ENCODE data around the gene PAF1. TPM values are rescaled to one million over a fixed set of nuclear protein-coding genes. Genes with fewer than 3 reads are reported as not detected.
A peak's percentile ranks its signal among the peaks of the same experiment; 100 is the strongest.
"Not testable (repeated sequence)": the region's sequence is repeated elsewhere in the genome, so short reads cannot be mapped to it uniquely, and the experiment has no call there.

PAF1 gene
- total RNA-seq, 1 experiment from 2014 or later: 25.3 TPM

- no peak overlapping the region for H2AFZ ChIP-seq (ENCODE audit: low read length)
- no peak overlapping the region for H3K4me2 ChIP-seq (ENCODE audit: low read depth, low read length, poor library complexity, severe bottlenecking)
- no peak overlapping the region for H3K9ac ChIP-seq (ENCODE audit: low read length)
- H3K27me3 ChIP-seq (ENCODE audit: low read length): no peaks in the 10 kb centered on the region
- no peaks in the 10 kb centered on the region for H3K9me3 ChIP-seq (ENCODE audit: low read length)
- H4K20me1 ChIP-seq (ENCODE audit: insufficient read depth, low read depth, low read length): no peaks in the 10 kb centered on the region
- H3K36me3 ChIP-seq (ENCODE audit: insufficient read depth, low read length): peaks cover 23% of the 10 kb centered on the region; the same call in 1 of the 2 replicates
- DNase-seq: no peak
- H3K79me2 ChIP-seq (ENCODE audit: low read length): peaks cover 68% of the 10 kb centered on the region
- no peaks in the 10 kb centered on the region for H3K9me2 ChIP-seq (replicated peaks; ENCODE audit: insufficient read depth, low read length)
- peaks cover 22% of the 10 kb centered on the region for H3K4me1 ChIP-seq (ENCODE audit: low read length)
- H3K4me3 ChIP-seq (ENCODE audit: low read length): no peak overlapping the region
- no peak overlapping the region for H3K27ac ChIP-seq (ENCODE audit: low read length)
These were observed 41.6 kb downstream of the PAF1 start for GRCh38 chr19:39349326-39349725.

- Histone ChIP-seq H3K27me3 (ENCODE audit: low read length) (no peaks in the 10 kb centered on the region), H3K9me3 (ENCODE audit: low read length) (no peaks in the 10 kb centered on the region), H3K4me1 (ENCODE audit: low read length) (peaks cover 35% of the 10 kb centered on the region), H3K36me3 (ENCODE audit: insufficient read depth, low read length) (peaks cover 17% of the 10 kb centered on the region; the same call in 1 of the 2 replicates), H2AFZ (ENCODE audit: low read length) (no peak overlapping the region), H3K27ac (ENCODE audit: low read length) (no peak overlapping the region), H4K20me1 (ENCODE audit: insufficient read depth, low read depth, low read length) (no peaks in the 10 kb centered on the region; the same call in 1 of the 2 replicates), H3K9me2 (replicated peaks; ENCODE audit: insufficient read depth, low read length) (no peaks in the 10 kb centered on the region), H3K4me3 (ENCODE audit: low read length) (no peak overlapping the region), H3K4me2 (ENCODE audit: low read depth, low read length, poor library complexity, severe bottlenecking) (no peak overlapping the region), H3K79me2 (ENCODE audit: low read length) (peaks cover 83% of the 10 kb centered on the region), H3K9ac (ENCODE audit: low read length) (no peak overlapping the region)
- no peak for DNase-seq
These were observed 43.4 kb downstream of the PAF1 start for GRCh38 chr19:39347332-39348164.

GRCh38 chr19:39345956-39346355, 45.0 kb downstream of the PAF1 start:
- H2AFZ ChIP-seq (ENCODE audit: low read length): no peak overlapping the region
- peaks cover 39% of the 10 kb centered on the region for H3K4me1 ChIP-seq (ENCODE audit: low read length)
- H3K27ac ChIP-seq (ENCODE audit: low read length): no peak overlapping the region
- no peak overlapping the region for H3K4me2 ChIP-seq (ENCODE audit: low read depth, low read length, poor library complexity, severe bottlenecking)
- DNase-seq: no peak
- peaks cover 6% of the 10 kb centered on the region; the same call in 1 of the 2 replicates for H3K36me3 ChIP-seq (ENCODE audit: insufficient read depth, low read length)
- H3K9me3 ChIP-seq (ENCODE audit: low read length): no peaks in the 10 kb centered on the region
- H3K9me2 ChIP-seq (replicated peaks; ENCODE audit: insufficient read depth, low read length): no peaks in the 10 kb centered on the region
- H4K20me1 ChIP-seq (ENCODE audit: insufficient read depth, low read depth, low read length): no peaks in the 10 kb centered on the region; the same call in 1 of the 2 replicates
- H3K4me3 ChIP-seq (ENCODE audit: low read length): no peak overlapping the region
- H3K79me2 ChIP-seq (ENCODE audit: low read length): peaks cover 72% of the 10 kb centered on the region
- H3K27me3 ChIP-seq (ENCODE audit: low read length): no peaks in the 10 kb centered on the region
- H3K9ac ChIP-seq (ENCODE audit: low read length): no peak overlapping the region

- Histone ChIP-seq H2AFZ (ENCODE audit: low read length) (no peak overlapping the region), H3K27ac (ENCODE audit: low read length) (peak overlapping the region; percentile 45), H3K9me3 (ENCODE audit: low read length) (no peaks in the 10 kb centered on the region), H3K9ac (ENCODE audit: low read length) (peak overlapping the region; percentile 98), H3K9me2 (replicated peaks; ENCODE audit: insufficient read depth, low read length) (no peaks in the 10 kb centered on the region), H4K20me1 (ENCODE audit: insufficient read depth, low read depth, low read length) (no peaks in the 10 kb centered on the region; the same call in 1 of the 2 replicates), H3K4me1 (ENCODE audit: low read length) (peaks cover 43% of the 10 kb centered on the region), H3K27me3 (ENCODE audit: low read length) (no peaks in the 10 kb centered on the region), H3K4me3 (ENCODE audit: low read length) (peak overlapping the region; percentile 92), H3K36me3 (ENCODE audit: insufficient read depth, low read length) (no peaks in the 10 kb centered on the region), H3K79me2 (ENCODE audit: low read length) (peaks cover 52% of the 10 kb centered on the region), H3K4me2 (ENCODE audit: low read depth, low read length, poor library complexity, severe bottlenecking) (peak overlapping the region; percentile 94)
- DNase-seq: no peak
These were observed 48.1 kb downstream of the PAF1 start for GRCh38 chr19:39342647-39343305.

GRCh38 chr19:39341719-39342604, 48.9 kb downstream of the PAF1 start, which contains the start of gene SAMD4B:
TSS of gene SAMD4B (plus strand) at chr19:39342421. CDS start at chr19:39356894, 14,473 bp downstream.
- Histone ChIP-seq H3K27ac (ENCODE audit: low read length) (peak within 1 kb of the TSS; percentile 45), H3K9me2 (replicated peaks; ENCODE audit: insufficient read depth, low read length) (no peaks in the 10 kb centered on the region), H3K79me2 (ENCODE audit: low read length) (peaks cover 44% of the 10 kb centered on the region), H4K20me1 (ENCODE audit: insufficient read depth, low read depth, low read length) (no peaks in the 10 kb centered on the region; the same call in 1 of the 2 replicates), H2AFZ (ENCODE audit: low read length) (peak within 1 kb of the TSS; percentile 66), H3K4me1 (ENCODE audit: low read length) (peaks cover 43% of the 10 kb centered on the region), H3K4me2 (ENCODE audit: low read depth, low read length, poor library complexity, severe bottlenecking) (peak within 1 kb of the TSS; percentile 94), H3K27me3 (ENCODE audit: low read length) (no peaks in the 10 kb centered on the region), H3K4me3 (ENCODE audit: low read length) (peak within 1 kb of the TSS; percentile 92), H3K9ac (ENCODE audit: low read length) (peak within 1 kb of the TSS; percentile 98), H3K9me3 (ENCODE audit: low read length) (no peaks in the 10 kb centered on the region), H3K36me3 (ENCODE audit: insufficient read depth, low read length) (no peaks in the 10 kb centered on the region)
- peak; percentile 99 for DNase-seq

- Histone ChIP-seq H3K4me1 (ENCODE audit: low read length) (peaks cover 40% of the 10 kb centered on the region), H3K9me2 (replicated peaks; ENCODE audit: insufficient read depth, low read length) (no peaks in the 10 kb centered on the region), H3K79me2 (ENCODE audit: low read length) (peaks cover 37% of the 10 kb centered on the region), H3K36me3 (ENCODE audit: insufficient read depth, low read length) (no peaks in the 10 kb centered on the region), H3K9me3 (ENCODE audit: low read length) (no peaks in the 10 kb centered on the region), H3K4me3 (ENCODE audit: low read length) (peak overlapping the region; percentile 72), H2AFZ (ENCODE audit: low read length) (peak overlapping the region; percentile 66), H3K9ac (ENCODE audit: low read length) (peak overlapping the region; percentile 70), H3K4me2 (ENCODE audit: low read depth, low read length, poor library complexity, severe bottlenecking) (peak overlapping the region; percentile 84), H4K20me1 (ENCODE audit: insufficient read depth, low read depth, low read length) (no peaks in the 10 kb centered on the region; the same call in 1 of the 2 replicates), H3K27ac (ENCODE audit: low read length) (no peak overlapping the region), H3K27me3 (ENCODE audit: low read length) (no peaks in the 10 kb centered on the region)
- no peak for DNase-seq
These were observed 49.7 kb downstream of the PAF1 start for GRCh38 chr19:39341129-39341718.

GRCh38 chr19:39340156-39340555, 50.8 kb downstream of the PAF1 start:
- not testable (repeated sequence) for H3K9me3 ChIP-seq (ENCODE audit: low read length); H3K27me3 ChIP-seq (ENCODE audit: low read length); H3K36me3 ChIP-seq (ENCODE audit: insufficient read depth, low read length); H3K27ac ChIP-seq (ENCODE audit: low read length); DNase-seq; H4K20me1 ChIP-seq (ENCODE audit: insufficient read depth, low read depth, low read length); H3K9ac ChIP-seq (ENCODE audit: low read length); H3K9me2 ChIP-seq (replicated peaks; ENCODE audit: insufficient read depth, low read length); H2AFZ ChIP-seq (ENCODE audit: low read length); H3K4me2 ChIP-seq (ENCODE audit: low read depth, low read length, poor library complexity, severe bottlenecking); H3K4me3 ChIP-seq (ENCODE audit: low read length)
- Histone ChIP-seq H3K4me1 (ENCODE audit: low read length) (peaks cover 29% of the 10 kb centered on the region), H3K79me2 (ENCODE audit: low read length) (peaks cover 26% of the 10 kb centered on the region)
